Stimulated activated CD4-positive, alpha-beta T cell treated with anti-CD3 and anti-CD28 coated beads, Interleukin-2, amount 100 ng/mL, for 24 hours (primary cell): ENCODE data around the gene CLEC4A.
"Not testable (repeated sequence)": the region's sequence is repeated elsewhere in the genome, so short reads cannot be mapped to it uniquely, and the experiment has no call there.

Experiments used
- DNase-seq, 2 donors: peaks; one replicate each; pipeline ENCODE4 v3.0.0-alpha.2; 2020

Gene CLEC4A

DNA sequence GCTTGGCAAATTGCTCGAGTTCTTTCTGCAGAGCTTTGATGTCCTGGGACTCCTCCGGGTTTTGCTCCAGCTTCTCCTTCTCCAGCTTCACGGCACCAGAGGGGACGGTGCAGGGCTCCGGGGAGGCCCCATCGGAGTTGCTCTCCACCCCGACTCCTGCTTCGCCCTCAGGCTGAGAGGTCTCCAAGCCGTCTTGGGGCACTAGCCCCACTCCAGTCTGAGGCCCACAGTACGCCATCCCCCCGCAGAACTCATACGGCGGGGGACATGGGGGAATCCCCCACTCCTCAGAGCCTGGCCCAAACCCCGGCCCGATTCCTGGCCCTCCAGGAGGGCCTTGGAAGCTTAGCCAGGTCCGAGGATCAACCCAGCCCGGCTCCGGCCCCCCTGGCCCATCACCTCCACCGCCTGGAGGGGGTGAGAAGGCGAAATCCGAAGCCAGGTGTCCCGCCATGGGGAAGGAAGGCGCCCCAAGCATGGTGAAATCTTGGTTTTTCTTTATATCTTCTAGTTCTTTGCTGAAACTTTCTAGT is 11.0 kb downstream of the CLEC4A start:
- DNase-seq: not testable (repeated sequence)

- DNase-seq: not testable (repeated sequence)
These were observed 18.2 kb downstream of the CLEC4A start for GRCh38 chr12:8141647-8142046.

DNA sequence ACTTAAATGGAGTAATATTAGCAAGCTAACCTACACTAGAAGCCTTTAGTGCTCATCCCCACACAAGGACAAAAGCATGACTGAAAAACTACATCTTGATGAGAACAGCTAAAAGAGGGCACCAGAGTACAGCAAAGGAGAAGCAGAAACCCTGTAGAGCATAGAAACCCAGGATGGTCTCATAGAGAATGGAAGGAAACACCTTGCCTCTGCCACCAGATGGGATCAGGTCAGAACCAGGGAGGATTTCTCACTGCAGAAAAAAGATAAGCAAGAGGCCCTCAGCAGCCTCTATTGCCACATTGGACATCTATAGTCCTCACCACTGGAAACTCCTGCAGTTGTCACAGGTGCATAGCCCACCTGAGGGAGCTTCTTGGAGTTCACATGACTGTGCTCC is 19.8 kb downstream of the CLEC4A start:
- no peak for DNase-seq

DNA sequence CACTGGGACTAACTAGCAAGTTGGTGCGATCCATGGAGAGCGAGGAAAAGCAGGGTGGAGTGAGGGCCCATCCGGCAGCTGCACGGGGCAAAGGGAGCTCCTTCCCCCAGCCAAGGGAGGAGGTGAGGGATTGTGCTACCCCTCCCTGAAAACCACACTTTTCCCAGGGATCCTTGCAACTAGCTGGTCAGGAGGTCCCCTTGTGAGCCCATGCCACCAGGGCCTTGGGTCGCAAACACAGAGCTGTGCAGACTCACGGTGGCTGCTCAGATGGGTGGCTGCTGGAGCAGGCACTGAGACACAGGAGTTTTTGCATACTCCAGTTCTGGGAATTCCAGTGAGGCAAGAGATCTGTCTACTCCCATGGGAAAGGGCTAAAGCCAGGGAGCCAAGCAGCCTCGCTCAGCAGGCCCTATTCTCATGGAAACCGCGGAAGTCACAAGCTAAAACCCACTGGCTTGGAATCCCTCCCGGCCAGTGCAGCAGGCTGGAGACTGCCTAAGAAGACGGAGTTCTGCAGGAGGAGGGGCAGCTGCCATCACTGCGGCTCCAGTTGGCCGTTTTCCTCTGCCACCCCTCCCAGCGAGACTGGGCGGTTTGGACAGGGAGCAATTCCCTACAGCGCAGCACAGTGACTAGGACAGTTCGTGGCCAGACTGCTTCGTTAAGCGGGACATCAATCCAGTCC is 22.5 kb downstream of the CLEC4A start:
- DNase-seq: no peak

DNA sequence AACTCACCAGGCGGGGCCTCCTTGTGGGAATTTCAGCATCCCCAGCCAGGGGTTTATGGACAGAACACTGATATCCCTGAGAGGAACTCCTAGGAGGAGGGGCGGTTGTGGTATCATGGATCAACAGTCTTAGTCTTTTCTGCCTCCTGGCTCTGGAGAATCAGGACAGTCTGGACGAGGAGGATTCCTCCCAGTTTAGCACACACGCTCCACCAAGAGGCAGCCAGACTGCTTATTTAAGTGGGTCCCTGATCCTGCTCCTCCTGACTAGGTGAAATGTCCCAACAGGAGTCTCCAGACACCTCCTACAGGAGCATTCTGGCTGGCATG is 23.0 kb downstream of the CLEC4A start:
- DNase-seq: no peak

DNA sequence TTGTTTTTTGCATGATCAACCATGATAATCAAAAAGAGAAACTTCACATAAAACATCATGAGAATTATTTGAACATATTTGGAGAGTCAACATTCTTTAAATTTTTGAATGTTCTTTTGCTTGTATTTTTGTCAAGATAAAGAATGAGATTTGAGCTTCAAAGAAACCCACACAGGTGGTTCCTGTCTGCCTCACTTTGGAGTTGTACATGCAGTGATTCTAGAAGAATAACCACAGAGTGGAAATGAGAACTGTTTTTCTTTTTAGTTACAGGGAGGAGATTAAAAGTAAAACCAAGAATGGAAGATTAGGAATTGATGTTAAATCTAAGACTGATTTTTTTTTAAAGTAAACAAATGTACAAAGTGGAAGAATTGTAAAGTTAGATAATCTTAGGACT is 31.1 kb downstream of the CLEC4A start:
- no peak for DNase-seq

DNA sequence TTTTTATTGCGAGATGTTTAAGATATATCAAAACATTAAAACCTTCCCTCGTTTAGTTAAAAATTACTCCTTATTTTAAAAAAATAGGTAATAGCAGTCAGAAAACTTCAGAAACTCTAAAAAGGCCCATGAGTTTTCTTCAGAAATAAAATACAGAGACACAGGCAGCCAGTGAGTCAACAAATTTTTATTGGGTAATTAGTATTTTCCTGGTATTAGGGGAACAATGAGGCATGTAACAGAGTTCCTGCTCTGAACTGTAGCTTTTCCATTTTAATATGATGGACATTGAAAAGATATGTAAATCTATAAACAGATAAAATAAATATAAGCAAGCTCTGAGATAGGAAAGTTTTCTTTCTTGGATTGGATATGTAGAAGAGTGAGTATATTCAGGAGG is 33.0 kb downstream of the CLEC4A start:
- DNase-seq: no peak

DNA sequence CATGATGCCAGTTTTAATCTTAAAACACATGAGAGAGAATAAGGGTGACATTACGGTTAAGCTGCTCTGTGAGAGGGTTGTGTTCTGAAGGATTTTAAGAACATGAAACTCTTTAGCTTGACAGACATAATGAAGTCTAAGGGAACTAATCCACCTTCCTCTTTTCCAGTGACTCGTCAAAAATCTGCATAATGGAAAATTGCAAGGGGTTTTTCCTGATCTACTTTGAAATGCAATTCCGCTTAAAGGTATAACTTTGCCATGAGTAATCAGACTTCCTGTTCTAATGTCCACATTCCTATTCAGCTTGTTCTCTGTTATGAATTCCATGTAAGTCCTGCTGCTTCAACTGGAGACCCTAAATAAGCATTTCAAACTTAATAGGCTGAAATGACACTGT is 33.4 kb downstream of the CLEC4A start, which contains the start of gene ZNF705A:
Gene ZNF705A, plus strand, starts transcription at position 171 of the 400 bp plus-strand sequence. CDS start 15,611 bp downstream, outside the sequence.
- DNase-seq: no peak

- no peak for DNase-seq
These were observed 34.2 kb downstream of the CLEC4A start for GRCh38 chr12:8157484-8158198.

GRCh38 chr12:8172911-8173310 is 49.5 kb downstream of the CLEC4A start:
- not testable (repeated sequence) for DNase-seq

- DNase-seq: peak; percentile 63 to 67
These were observed 56.7 kb downstream of the CLEC4A start for GRCh38 chr12:8179989-8180585.

- DNase-seq: not testable (repeated sequence)
These were observed 57.9 kb downstream of the CLEC4A start for GRCh38 chr12:8181271-8181670.

- not testable (repeated sequence) for DNase-seq
These were observed 59.5 kb downstream of the CLEC4A start for GRCh38 chr12:8182923-8183322.

DNA sequence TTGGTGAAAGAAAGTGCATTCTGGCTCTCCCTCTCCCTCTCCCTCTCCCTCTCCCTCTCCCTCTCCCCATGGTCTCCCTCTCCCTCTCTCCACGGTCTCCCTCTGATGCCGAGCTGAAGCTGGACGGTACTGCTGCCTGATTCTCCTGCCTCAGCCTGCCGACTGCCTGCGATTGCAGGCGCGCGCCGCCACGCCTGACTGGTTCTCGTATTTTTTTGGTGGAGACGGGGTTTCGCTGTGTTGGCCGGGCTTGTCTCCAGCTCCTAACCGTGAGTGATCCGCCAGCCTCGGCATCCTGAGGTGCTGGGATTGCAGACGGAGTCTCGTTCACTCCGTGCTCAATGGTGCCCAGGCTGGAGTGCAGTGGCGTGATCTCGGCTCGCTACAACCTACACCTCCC is 59.9 kb downstream of the CLEC4A start:
- not testable (repeated sequence) for DNase-seq

DNA sequence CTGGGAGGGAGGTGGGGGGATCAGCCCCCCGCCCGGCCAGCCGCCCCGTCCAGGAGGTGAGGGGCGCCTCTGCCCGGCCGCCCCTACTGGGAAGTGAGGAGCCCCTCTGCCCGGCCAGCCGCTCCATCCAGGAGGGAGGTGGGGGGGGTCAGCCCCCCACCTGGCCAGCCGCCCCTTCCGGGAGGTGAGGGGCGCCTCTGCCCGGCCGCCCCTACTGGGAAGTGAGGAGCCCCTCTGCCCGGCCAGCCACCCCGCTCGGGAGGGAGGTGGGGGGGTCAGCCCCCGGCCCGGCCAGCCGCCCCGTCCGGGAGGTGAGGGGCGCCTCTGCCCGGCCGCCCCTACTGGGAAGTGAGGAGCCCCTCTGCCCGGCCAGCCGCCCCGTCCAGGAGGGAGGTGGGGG is 60.8 kb downstream of the CLEC4A start:
- DNase-seq: not testable (repeated sequence)

GRCh38 chr12:8188088-8188487 is 64.7 kb downstream of the CLEC4A start:
- DNase-seq: not testable (repeated sequence)
